ENCODE results near the gene ADGRG2.

Gene ADGRG2, protein sequence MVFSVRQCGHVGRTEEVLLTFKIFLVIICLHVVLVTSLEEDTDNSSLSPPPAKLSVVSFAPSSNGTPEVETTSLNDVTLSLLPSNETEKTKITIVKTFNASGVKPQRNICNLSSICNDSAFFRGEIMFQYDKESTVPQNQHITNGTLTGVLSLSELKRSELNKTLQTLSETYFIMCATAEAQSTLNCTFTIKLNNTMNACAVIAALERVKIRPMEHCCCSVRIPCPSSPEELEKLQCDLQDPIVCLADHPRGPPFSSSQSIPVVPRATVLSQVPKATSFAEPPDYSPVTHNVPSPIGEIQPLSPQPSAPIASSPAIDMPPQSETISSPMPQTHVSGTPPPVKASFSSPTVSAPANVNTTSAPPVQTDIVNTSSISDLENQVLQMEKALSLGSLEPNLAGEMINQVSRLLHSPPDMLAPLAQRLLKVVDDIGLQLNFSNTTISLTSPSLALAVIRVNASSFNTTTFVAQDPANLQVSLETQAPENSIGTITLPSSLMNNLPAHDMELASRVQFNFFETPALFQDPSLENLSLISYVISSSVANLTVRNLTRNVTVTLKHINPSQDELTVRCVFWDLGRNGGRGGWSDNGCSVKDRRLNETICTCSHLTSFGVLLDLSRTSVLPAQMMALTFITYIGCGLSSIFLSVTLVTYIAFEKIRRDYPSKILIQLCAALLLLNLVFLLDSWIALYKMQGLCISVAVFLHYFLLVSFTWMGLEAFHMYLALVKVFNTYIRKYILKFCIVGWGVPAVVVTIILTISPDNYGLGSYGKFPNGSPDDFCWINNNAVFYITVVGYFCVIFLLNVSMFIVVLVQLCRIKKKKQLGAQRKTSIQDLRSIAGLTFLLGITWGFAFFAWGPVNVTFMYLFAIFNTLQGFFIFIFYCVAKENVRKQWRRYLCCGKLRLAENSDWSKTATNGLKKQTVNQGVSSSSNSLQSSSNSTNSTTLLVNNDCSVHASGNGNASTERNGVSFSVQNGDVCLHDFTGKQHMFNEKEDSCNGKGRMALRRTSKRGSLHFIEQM

DNA sequence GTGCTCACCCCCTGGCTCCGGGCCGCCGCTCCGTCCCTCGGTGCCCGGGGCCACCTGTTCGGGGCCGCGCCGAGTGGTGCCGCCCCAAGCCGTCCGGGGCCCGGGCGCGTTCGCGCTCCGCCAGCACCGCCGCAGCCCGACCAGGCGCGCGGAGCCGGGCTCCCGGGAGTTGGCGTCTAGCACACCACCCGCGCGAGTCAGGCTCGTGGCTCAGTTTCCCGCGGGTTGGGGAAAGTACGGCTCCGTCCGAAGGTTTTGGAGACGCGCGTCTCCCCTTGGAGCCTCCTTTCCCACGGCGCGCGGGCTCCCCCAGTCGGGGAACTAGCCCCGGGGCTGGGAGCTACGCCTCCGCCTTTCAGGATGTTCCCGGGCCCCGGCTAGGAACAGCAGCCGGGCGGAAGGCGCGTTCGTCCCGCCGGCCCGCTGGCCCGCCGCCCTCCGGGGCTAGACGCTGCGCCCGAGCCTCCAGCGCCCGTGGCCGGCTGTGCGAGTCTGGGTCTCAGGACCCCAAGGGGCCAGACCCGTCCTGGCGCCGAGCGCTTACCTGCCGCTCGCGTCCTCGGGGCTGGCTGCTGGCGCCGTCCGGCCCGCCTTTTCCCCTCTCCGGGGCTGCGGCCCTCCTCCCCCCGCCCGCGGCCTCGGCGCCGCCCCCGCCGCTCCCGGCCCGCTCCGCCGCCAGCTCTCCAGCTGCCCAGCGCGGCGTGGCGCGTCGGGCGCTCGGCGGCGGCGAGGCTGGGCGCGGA lies at the start of gene ADGRG2:
TSS of gene ADGRG2 (minus strand) at position 571 of the 743 bp plus-strand sequence. CDS start 53,634 bp downstream, outside the sequence.
- DNase-seq (ENCODE audit: low read depth in 2 of 2) = no peak

DNA sequence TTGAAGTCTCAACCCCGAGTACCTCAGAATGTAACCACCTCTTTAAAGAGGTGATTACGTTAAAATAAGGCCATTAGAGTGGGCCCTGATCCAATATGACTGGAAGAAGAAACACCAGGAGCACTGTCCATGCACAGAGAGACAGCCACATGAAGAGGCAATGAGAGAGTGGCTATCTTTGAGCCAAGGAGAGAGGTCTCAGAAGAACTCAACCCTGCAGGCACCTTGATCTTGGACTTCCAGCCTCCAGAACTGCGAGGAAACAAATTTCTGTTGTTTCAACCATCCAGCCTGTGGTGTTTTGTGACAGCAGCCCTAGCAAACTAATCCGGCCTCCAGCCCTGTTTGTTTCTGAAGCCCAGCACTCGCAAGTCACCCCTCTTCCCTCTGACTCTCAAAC lies 46.3 kb upstream of the ADGRG2 start:
- DNase-seq (ENCODE audit: low read depth in 2 of 2) = no peak

DNA sequence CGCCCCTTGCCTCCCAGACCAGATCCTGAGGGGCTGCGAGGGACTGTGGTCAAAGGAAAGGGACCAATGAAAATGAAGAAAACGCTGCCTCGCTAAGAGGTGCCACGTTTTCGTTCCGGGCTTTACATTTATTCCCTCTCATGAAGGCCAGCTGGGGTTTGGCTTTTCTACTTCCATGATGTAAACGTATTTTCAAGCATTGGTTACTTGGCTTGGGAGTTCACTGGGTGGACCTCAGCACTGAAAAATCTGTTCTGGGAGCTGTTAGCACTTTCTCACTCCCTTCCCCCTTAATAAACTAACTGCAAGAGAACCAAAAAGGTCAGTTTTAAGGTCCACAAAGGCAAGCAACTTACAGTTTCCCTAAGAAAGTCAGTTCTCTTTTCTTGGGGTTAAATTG lies 40.6 kb upstream of the ADGRG2 start:
- no peak for DNase-seq (ENCODE audit: low read depth in 2 of 2)

DNA sequence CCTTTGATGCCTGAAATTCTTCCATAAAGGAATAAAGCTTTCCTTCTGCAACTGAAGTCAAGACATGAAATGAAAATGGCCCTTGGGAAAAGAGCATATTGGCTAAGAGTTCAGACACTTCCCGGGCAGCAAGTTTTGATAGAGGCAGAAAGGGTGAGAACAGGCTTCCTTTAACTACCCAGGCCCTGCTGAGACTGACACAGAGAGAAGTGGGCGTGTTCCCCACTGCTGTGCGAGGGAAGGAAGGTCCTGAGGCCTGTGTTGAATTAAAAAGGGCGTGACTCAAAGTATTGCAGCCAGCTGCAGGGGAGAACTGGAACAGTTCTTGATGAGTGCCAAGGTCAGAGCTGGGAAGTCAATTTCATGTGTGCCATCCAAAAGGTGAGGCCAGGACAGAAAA lies 33.9 kb upstream of the ADGRG2 start:
- no peak for DNase-seq (ENCODE audit: low read depth in 2 of 2)

DNA sequence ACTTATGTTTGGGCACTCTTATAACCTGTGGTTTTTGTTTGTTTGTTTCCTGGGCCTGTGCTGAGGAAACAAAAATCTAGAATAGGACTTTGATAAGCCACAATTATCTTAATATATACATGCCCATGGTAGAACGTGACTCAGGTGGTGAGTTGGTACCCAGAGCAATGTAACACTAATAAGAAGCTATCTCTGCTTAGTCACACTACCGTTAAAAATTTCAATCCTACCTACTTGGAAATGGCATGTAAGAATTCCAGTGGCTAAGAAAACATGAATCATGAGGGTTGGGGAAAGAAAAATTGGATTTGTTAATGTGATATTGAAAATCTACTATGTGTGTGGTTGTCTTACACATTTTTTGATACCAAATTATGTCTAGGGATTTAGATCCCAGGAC lies 30.5 kb upstream of the ADGRG2 start:
- DNase-seq (ENCODE audit: low read depth in 2 of 2) = no peak

DNA sequence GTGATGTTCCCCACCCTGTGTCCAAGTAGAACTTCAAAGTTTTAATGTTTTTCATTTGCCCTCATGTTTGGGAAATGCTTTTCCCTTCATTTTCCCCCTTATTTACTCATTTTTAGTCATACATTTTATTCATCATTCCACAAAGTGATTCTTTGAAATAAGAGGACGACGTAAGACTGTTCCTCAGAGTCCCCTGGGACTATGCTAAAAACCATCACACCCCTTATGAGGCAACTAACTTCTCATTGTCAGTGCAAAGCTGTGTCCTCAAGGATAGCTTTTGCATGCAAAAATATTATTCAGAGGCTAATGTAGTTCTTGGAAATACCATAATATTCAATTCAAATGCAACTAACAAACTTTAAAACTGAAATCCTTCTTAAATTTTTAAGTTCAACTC lies 14.8 kb upstream of the ADGRG2 start:
- no peak for DNase-seq (ENCODE audit: low read depth in 2 of 2)

DNA sequence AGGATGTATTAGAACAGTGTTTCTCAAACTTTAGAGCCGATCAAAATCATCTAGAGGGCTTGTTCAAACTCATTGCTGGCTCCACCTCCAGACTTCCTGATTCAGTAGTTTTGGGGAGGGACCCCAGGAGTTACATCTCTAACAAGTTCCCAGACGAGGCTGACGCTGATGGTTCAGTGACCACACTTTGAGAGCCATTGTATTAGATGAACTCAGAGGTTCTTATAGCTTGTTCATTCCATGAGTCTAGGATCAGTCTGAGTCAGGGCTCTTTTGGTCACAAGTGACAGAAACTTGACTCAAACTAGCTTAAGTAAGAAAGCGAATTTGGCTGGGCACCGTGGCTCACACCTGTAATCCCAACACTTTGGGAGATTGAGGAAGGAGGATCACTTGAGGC lies 11.5 kb upstream of the ADGRG2 start:
- no peak for DNase-seq (ENCODE audit: low read depth in 2 of 2)

DNA sequence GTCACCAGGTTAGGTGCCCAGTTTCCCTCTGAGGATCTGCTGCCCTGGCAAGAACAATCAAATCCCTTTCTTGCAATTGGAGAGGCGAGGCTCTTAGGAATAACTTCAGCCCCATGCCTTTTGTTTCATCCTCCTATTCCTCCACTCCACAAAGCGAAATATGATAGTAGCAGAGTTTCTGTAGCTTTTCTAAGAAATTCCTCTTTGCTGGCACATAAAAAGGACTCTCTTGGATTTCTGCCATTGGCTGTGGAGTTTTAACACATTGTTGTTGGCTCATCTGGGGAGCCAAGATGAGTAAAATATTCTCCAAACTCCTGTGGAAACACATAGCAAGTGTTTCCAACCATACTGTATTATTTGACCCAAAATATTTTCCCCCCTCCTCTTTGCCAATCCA lies 11.0 kb upstream of the ADGRG2 start:
- DNase-seq (ENCODE audit: low read depth in 2 of 2) = no peak

DNA sequence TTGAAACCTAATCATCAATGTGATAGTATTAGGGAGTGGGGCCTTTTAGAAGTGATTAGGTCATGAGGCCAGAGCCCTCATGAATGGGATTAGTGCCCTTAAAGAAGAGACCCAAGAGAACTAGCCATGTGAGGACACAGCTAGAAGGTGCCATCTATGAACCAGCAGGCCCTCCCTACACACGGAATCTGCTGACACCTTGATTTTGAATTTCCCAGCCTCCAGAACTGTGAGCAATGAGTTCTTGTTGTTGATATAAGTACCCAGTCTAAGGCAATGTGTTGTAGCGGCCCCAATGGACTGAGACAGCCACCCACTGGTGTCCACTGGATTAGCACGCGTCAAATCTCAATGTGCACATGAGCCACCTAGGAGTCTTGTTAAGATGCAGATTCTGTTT lies 8.4 kb upstream of the ADGRG2 start:
- no peak for DNase-seq (ENCODE audit: low read depth in 2 of 2)

DNA sequence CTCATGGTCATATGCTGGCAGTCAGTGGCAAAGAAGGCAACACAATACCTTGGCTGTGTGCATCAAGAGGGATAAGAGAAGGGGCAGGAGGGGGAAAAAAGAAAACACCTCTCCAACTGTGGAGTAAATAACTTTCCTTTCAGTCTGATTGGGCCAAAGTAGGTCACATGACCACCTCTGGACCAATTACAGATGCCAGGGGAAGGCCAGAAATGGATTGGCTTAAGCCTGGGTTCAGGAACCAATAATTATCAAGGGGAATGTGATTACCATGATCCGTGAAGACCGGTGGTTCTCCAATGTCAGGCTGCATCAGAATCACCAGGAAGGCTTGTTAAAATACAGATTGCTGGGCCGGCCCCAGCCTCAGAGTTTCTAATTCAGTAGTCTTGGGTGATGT lies 7.4 kb upstream of the ADGRG2 start:
- DNase-seq (ENCODE audit: low read depth in 2 of 2) = no peak

DNA sequence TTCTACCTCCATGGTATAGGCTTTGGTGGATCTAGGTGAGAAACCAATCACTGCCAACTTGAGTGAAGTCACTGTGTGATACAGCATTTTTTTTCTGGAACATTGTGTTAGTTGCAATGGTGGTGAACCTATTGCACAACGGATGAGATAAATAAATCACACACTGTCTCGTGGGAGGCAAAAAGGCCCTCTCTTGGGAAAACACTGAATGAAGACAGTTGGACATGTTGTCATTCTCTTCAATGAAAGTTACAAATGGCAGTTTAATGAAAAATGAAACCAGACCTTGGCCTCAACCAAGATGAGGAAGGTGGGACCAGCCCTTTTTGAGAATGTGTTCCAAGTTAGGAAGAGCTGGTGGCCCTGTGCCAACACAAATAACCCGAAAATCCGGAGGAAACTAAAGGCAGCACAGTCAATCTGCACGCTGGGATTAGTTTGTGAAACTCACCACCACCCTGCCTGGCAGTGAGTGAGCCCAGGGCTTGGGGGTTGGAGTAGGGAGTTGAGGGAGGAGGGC lies 5.4 kb upstream of the ADGRG2 start:
- no peak for DNase-seq (ENCODE audit: low read depth in 2 of 2)

DNA sequence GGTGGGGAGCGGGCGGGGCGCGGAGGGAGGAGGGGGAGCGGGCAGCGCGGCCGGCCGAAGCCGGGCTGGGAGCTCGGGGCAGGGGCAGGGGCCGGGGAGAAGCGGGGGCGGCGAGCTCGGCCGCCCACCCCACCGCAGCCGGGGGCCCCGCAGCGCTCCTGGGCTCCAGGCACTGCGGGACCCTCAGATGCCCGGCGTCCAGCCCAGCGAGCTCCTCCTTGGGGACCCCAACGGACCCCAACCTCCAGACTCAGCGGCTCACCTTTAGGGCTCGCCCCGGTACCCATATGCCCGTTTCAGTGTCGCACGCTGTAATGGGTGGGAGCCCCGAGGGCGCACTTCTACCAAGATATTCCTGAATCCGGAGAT lies 357 bp upstream of the ADGRG2 start:
- DNase-seq (ENCODE audit: low read depth in 2 of 2) = no peak

DNA sequence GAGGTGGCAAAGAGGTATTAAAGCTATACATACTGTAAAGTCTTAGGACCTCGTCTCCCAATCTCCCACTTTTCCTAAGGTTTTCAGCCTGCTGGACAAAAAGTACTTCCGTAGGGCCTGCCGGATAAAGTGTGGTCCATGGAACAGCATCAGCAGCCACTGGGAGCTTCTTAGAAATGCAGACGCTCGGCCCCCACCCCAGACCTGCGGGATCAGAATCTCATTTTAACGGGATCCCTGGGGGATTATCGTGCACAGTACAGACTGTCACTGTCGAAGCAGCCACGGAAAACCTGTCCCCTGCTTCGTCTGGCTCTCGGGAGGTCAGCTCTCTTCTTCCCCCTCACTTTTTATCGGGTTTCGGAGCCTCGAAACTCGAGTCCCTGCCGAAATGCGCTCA lies 802 bp downstream of the ADGRG2 start:
- no peak for DNase-seq (ENCODE audit: low read depth in 2 of 2)

DNA sequence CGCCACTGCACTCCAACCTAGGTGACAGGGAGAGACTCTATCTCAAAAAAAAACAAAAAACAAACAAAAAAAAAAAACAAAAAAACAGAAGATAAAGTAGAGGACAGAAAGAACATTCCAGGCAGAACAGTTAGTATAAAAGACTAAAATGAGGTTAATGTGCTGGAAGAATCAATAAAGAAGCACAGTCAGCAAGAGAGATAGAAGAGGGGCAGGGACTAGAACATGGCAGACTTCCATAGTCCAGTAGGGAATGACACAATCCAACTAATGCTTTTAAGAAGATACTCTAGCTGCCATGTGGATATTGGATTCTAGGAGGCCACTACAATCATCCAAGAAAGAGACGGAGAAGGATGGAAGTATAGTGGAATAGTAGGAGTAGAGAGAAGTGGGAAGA lies 11.6 kb downstream of the ADGRG2 start:
- no peak for DNase-seq (ENCODE audit: low read depth in 2 of 2)

DNA sequence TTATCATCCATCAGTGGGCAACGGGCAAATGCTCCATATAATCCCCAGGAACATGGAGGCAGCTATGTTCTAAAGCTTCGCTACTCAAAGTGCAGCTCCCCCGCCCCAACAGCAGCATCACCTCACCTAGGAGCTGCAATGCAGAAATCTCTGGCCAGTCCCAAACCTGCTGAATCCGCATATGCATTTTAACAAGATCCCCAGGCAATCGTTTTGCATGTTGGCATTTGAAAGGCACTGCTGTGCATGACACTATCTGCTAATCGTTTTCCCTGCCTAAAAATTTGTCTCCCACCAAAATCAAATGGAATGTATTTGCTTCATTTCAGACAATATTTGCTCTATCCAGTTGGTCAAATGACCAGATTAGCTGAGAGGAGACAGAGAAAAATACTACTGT lies 15.2 kb downstream of the ADGRG2 start:
- DNase-seq (ENCODE audit: low read depth in 2 of 2) = no peak

DNA sequence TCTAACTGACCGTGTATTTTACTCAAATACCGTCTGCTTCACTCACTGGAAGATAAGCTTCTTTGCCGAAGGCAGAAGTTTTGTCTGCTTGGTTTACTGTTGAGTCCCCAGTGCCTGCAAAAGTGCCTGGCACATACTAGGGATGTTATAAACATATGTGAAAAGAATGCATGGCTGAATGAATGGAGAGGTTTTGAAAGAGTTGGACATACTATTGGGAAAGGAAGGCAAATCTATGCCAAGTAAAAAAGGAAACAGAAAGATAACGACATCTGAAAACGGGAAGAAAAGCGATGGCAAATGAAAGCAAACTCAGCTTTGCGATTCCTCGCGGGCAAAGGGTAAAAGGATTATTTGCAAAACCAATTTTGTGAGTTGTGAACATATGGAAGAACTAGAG lies 21.7 kb downstream of the ADGRG2 start:
- no peak for DNase-seq (ENCODE audit: low read depth in 2 of 2)

DNA sequence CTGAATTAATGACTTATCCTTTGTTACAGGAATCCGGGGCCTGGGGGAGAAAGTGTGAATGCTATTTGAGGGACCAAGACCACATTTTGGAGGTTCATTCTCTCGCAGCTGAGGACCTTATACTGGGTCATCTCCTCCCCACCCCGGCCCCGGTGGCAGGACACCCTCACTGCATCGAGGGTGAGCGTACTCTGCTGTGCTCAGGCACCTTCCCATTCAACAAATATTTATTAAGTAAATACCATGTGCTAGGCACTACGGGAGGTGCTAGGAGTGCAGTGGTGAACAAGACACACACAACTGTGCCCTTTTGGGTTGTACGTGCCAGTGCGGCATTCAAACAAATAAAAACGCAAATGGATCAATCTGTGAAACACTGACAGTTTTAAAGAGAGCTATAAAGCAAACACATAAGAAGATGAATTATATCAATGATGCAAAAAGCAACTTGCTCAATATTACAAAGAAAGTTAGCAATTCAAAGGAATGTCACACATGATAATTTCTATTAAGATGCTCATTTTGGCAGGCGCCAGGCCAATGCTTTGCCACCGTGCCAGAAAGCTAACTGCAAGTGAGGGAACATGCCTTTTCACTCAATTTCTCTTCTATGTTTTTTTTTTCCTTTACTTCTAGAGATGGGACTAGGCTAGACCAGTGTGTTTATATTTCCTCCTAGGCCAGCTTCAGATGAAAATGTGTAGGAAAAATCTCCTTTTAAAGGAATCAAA lies 24.6 kb downstream of the ADGRG2 start:
- DNase-seq (ENCODE audit: low read depth in 2 of 2) = no peak

DNA sequence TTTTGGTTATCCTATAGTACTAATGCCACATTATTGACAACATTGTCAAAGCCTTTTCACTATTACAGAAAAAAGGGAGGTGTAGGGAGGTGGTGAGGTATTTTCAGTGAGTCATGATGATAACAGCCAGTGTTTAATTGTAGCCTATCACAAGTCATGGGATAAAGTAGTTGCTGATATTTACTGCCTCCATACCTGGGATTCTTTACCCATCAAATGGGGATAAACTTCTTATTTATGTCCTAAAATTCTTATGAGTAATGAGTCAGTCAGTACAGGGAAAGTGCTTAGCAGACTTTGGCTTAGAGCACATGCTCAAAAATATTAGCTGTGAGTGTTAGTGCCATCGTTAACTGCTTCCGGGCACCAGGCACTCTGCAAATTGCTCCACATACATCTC lies 25.7 kb downstream of the ADGRG2 start:
- DNase-seq (ENCODE audit: low read depth in 2 of 2) = no peak

DNA sequence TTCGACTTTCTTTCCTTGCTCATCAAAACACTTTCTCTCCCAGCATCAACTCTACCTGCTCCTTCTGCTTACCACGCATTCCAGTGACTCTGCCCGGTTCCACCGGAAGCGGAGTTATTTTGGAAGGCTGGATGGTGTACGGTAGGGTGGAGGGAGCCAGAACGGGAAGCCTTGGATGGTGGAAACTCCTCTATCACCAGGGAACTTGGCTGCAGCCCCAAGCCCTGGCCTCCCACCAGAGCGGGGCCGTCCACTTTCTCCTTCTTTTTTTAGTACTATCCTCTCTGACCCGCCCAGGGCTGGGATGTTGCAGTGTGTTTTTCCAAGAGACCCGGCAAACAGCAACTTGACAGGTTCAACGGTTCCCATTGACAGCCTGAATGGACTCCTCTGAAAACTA lies 27.6 kb downstream of the ADGRG2 start:
- DNase-seq (ENCODE audit: low read depth in 2 of 2) = no peak

DNA sequence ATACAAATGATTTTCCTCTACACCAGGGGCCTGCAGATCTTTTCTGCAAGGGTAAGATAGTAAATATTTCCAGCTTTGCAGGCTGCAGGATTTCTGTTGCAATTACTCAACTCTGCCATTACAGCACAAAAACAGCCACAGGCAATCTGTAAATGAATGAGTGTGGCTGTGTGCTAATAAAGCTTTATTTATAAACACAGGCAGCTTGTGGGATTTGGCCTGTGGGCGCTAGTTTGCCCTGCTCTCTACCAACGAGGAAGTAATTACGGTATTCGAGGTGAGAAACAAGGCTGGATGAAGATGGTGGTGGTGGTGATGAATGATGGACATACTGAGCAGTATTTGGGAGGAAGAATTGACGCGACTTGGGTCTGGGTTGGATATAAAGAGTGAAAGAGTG lies 30.7 kb downstream of the ADGRG2 start:
- DNase-seq (ENCODE audit: low read depth in 2 of 2) = no peak

DNA sequence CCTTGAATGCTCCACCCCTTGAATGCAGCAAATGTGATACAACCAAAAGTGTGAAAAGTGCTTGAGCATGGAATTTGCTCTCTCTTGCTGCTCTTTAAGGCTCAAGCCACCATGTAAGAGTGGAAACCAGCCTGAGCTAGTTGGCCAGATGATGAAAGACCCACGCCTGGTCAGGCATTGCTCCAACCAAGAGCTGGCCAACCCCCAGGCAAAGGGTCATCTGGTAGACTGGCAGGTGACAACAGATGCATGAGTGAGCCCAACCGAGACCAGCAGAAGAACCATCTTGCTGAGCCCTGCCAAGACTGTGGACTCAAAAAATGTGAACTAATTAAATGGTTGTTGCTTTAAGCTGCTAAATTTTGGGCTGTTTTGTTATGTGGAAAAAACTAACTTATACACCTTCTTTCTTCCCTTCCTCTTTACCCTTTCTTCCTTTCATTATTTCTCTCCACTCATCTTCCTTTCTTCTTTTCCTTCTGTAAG lies 32.7 kb downstream of the ADGRG2 start:
- no peak for DNase-seq (ENCODE audit: low read depth in 2 of 2)
